Cardiac muscle cell (in vitro differentiated cells and primary cell): ENCODE data around the gene PIK3R5. TPM values are rescaled to one million over a fixed set of nuclear protein-coding genes. Genes with fewer than 3 reads are reported as not detected.

Source experiments
- DNase-seq, 2 donors: peaks; one replicate each; pipeline versions ENCODE4 v3.0.0 to v3.0.0-alpha.2; 2010 to 2017; ENCODE audit warnings: low read depth in 1 of 2, low spot score in 1 of 2
- H3K27ac ChIP-seq: fragments of 200-600 bp; sonication (generic); 2 replicates; pipeline ENCODE4 v1.5.1; 2016
- H3K27me3 ChIP-seq: fragments of 200-600 bp; sonication (generic); 2 replicates; pipeline ENCODE4 v1.6.0; 2016; ENCODE audit warnings: control low read depth
- H3K36me3 ChIP-seq: fragments of 200-600 bp; sonication (generic); 2 replicates; pipeline ENCODE4 v1.5.1; 2016; ENCODE audit warnings: control low read depth
- H3K4me1 ChIP-seq: fragments of 200-600 bp; sonication (generic); 2 replicates; pipeline ENCODE4 v1.8.1; 2017; ENCODE audit warnings: low read depth, mild to moderate bottlenecking, mixed run types
- H3K4me3 ChIP-seq: fragments of 200-600 bp; sonication (generic); 2 replicates; pipeline ENCODE4 v1.5.1; 2016; ENCODE audit warnings: mild to moderate bottlenecking
- H3K9me3 ChIP-seq: fragments of 200-600 bp; sonication (generic); 2 replicates; pipeline ENCODE4 v1.5.1; 2017; ENCODE audit warnings: low read depth, mild to moderate bottlenecking, control low read depth
- CTCF ChIP-seq: IDR thresholded peaks from 2 replicates; pipeline ENCODE4 v1.5.1; 2012; ENCODE audit warnings: low read depth, mild to moderate bottlenecking, low read length
- polyA plus RNA-seq: library from polyadenylated mRNA; unstranded; fragments of >200 nt; fragmentation: Nextera tagmentation; extraction: Ambion mirVana; gene quantifications from 2 replicates; pipeline ENCODE4 v1.2.1, GENCODE V29; 2016
- total RNA-seq: library from RNA; depleted of rRNA; stranded (reverse); fragments of >200 nt; gene quantifications from 2 replicates; pipeline ENCODE4 v1.2.3, GENCODE V29; 2016

PIK3R5 gene
- total and polyA plus RNA-seq, 2 experiments from 2014 or later: 0.09 to 0.38 TPM

GRCh38 chr17:8981443-8981842, 15.9 kb upstream of the PIK3R5 start:
- no peak overlapping the region for H3K4me3 ChIP-seq
- H3K36me3 ChIP-seq: no peaks in the 10 kb centered on the region
- TF ChIP-seq CTCF: no peak
- H3K27me3 ChIP-seq: no peaks in the 10 kb centered on the region
- no peaks in the 10 kb centered on the region for H3K9me3 ChIP-seq
- no peak for DNase-seq
- H3K27ac ChIP-seq: no peak overlapping the region
- no peaks in the 10 kb centered on the region for H3K4me1 ChIP-seq

GRCh38 chr17:8979715-8980114, 14.2 kb upstream of the PIK3R5 start:
- Histone ChIP-seq H3K9me3 (no peaks in the 10 kb centered on the region), H3K4me3 (no peak overlapping the region), H3K36me3 (no peaks in the 10 kb centered on the region), H3K27ac (no peak overlapping the region), H3K4me1 (no peaks in the 10 kb centered on the region), H3K27me3 (no peaks in the 10 kb centered on the region)
- no peak for DNase-seq
- TF ChIP-seq CTCF: no peak

GRCh38 chr17:8976638-8977037, 11.1 kb upstream of the PIK3R5 start:
- Histone ChIP-seq H3K27ac (no peak overlapping the region), H3K9me3 (no peaks in the 10 kb centered on the region)
- no peak for TF ChIP-seq CTCF

GRCh38 chr17:8975091-8975725, 9.7 kb upstream of the PIK3R5 start:
- H3K27ac ChIP-seq: no peak overlapping the region
- DNase-seq: no peak
- TF ChIP-seq CTCF: no peak
- H3K4me1 ChIP-seq: no peaks in the 10 kb centered on the region
- H3K27me3 ChIP-seq: no peaks in the 10 kb centered on the region
- H3K36me3 ChIP-seq: no peaks in the 10 kb centered on the region
- H3K9me3 ChIP-seq: no peaks in the 10 kb centered on the region
- no peak overlapping the region for H3K4me3 ChIP-seq

More at GRCh38 chr17:8976638-8977037, 11.1 kb upstream of the PIK3R5 start:
- no peak overlapping the region for H3K4me3 ChIP-seq
- no peak for DNase-seq
- H3K36me3 ChIP-seq: no peaks in the 10 kb centered on the region
- no peaks in the 10 kb centered on the region for H3K4me1 ChIP-seq
- no peaks in the 10 kb centered on the region for H3K27me3 ChIP-seq

GRCh38 chr17:8969901-8970300, 4.4 kb upstream of the PIK3R5 start:
- Histone ChIP-seq H3K27ac (no peak overlapping the region), H3K9me3 (no peaks in the 10 kb centered on the region), H3K4me3 (no peak overlapping the region), H3K27me3 (peaks cover 39% of the 10 kb centered on the region), H3K36me3 (no peaks in the 10 kb centered on the region), H3K4me1 (no peaks in the 10 kb centered on the region)
- DNase-seq: no peak
- no peak for TF ChIP-seq CTCF
